GM10266 (cell line): ENCODE results near the gene GPR78.

Experiments used
- DNase-seq: peaks from one replicate; pipeline ENCODE4 v3.0.0; 2012; ENCODE audit errors: extremely low spot score
- CTCF ChIP-seq: IDR thresholded peaks from 2 replicates; pipeline ENCODE4 v1.5.1; 2012; ENCODE audit warnings: mild to moderate bottlenecking, low read depth; ENCODE audit not compliant: control insufficient read depth, insufficient read depth; ENCODE audit errors: missing control alignments

GPR78 gene

GRCh38 chr4:8583655-8584025, 3.4 kb downstream of the GPR78 start:
- no peak for TF ChIP-seq CTCF
- no peak for DNase-seq

- no peak for TF ChIP-seq CTCF
- no peak for DNase-seq
Observed at GRCh38 chr4:8585186-8585585, 5.0 kb downstream of the GPR78 start.

GRCh38 chr4:8585721-8586212, 5.6 kb downstream of the GPR78 start:
- TF ChIP-seq CTCF, result no peak
- no peak for DNase-seq

GRCh38 chr4:8586246-8586645, 6.1 kb downstream of the GPR78 start:
- no peak for TF ChIP-seq CTCF

GRCh38 chr4:8586671-8587468, 6.7 kb downstream of the GPR78 start:
- no peak for DNase-seq
- TF ChIP-seq CTCF, result no peak

More at GRCh38 chr4:8586246-8586645, 6.1 kb downstream of the GPR78 start:
- DNase-seq, result no peak

GRCh38 chr4:8587469-8588195, 7.4 kb downstream of the GPR78 start:
- TF ChIP-seq CTCF, result no peak
- no peak for DNase-seq

- TF ChIP-seq CTCF, result no peak
- DNase-seq, result no peak
Observed at GRCh38 chr4:8588196-8588470, 7.9 kb downstream of the GPR78 start.
